ENCODE measurements around the gene VPS37C. TPM values are rescaled to one million over a fixed set of nuclear protein-coding genes. Genes with fewer than 3 reads are reported as not detected.

Gene VPS37C
- total and polyA plus RNA-seq, 7 donors = 8.6 to 25.4 (median 18.6) TPM

DNA sequence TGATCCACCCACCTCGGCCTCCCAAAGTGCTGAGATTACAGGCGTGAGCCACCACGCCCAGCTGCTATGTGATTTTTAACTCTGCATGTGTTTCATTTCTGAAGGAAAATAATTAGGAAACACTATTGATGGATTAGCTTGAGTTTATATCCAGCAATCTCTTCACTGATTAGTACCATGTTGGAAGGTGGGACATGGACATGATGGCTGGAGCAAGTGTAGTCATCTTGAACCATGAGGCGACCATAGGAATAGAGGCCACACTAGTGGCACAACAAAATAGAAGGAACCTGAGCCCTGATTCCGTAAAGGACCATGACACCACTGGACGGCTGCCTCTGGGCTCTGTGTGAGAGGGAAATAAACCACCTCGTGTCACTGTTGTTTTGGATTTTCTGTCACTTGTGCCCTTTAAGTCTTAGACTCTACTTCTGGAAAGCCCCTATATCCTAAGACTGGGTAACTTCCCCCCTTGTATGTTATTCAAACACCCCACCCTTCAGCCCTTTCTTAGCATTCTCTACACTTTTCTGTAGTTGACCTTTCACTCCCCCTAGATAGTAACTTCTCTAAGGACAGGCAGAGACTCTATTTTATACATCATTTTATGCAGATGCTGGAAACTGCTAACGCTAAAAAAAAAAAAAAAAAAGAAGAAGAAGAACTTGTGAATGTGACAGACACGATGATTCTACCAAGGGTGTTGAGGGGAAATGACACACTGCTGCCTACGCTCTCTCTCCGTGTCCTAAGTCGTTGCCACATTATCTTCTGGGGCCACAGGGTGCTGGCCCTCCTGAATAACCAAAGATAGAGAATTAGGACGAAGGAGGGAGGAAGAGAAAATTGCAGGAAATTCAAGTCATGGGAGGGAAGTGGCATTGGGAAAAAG, 2.7 kb upstream of the VPS37C start:
- Histone ChIP-seq H3K36me3 (no peaks in the 10 kb centered on the region), H3K27ac (peak overlapping the region in 2 of 4 donors; percentile 12 to 18), H3K4me1 (peaks cover 0 to 29% (median 26%) of the 10 kb centered on the region in 4 donors), H3K9me3 (no peaks in the 10 kb centered on the region), H3K27me3 (no peaks in the 10 kb centered on the region), H3K4me3 (no peak overlapping the region)
- intact Hi-C loops (cut with DNase I) = loop anchor here (5.0 kb wide), 1 partner anchor 322 kb away; the partner anchor contains the start of gene CCDC86
- no peak for TF ChIP-seq POLR2AphosphoS5 (IDR thresholded peaks at IDR 0.05)
- TF ChIP-seq, protein P1, sequence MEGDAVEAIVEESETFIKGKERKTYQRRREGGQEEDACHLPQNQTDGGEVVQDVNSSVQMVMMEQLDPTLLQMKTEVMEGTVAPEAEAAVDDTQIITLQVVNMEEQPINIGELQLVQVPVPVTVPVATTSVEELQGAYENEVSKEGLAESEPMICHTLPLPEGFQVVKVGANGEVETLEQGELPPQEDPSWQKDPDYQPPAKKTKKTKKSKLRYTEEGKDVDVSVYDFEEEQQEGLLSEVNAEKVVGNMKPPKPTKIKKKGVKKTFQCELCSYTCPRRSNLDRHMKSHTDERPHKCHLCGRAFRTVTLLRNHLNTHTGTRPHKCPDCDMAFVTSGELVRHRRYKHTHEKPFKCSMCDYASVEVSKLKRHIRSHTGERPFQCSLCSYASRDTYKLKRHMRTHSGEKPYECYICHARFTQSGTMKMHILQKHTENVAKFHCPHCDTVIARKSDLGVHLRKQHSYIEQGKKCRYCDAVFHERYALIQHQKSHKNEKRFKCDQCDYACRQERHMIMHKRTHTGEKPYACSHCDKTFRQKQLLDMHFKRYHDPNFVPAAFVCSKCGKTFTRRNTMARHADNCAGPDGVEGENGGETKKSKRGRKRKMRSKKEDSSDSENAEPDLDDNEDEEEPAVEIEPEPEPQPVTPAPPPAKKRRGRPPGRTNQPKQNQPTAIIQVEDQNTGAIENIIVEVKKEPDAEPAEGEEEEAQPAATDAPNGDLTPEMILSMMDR (IDR thresholded peaks at IDR 0.05) = no peak
- TF ChIP-seq EP300 (IDR thresholded peaks at IDR 0.05) = no peak
- peak; percentile 62 for DNase-seq
- WGBS, 2 donors = 73 to 79% methylated on average over 13 of the region's 13 CpGs

DNA sequence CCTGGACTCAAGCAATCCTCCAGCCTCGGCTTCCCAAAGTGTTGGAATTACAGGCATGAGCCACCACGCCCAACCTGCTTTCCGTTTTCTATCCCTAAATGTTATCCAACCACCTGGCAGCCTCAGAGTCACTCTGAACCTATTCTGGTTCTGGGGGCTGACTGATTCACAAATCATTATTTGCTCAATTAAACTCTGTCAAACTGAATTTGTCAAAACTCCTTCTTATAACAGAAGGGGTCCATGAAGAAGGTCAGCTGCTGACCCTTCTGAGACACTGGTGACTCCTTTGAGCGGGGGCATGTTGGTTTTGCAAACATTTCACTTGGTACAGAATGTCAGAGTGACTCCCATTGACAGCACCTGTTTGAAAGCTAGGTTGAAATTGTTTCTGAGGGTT, 1.8 kb upstream of the VPS37C start:
- Histone ChIP-seq H3K36me3 (no peaks in the 10 kb centered on the region), H3K4me1 (peaks cover 0 to 38% (median 33%) of the 10 kb centered on the region in 4 donors), H3K9me3 (no peaks in the 10 kb centered on the region), H3K4me3 (no peak overlapping the region), H3K27ac (no peak overlapping the region), H3K27me3 (no peaks in the 10 kb centered on the region)
- intact Hi-C loops (cut with DNase I) = loop anchor here (5.0 kb wide), 1 partner anchor 321 kb away; the partner anchor contains the start of gene CCDC86
- WGBS, 2 donors = 87 to 94% methylated on average over 4 of the region's 4 CpGs
- DNase-seq = peak; percentile 22
- TF ChIP-seq POLR2A (IDR thresholded peaks at IDR 0.05) = no peak
- no peak for TF ChIP-seq EP300 (IDR thresholded peaks at IDR 0.05)
- TF ChIP-seq POLR2AphosphoS5 (IDR thresholded peaks at IDR 0.05) = no peak

DNA sequence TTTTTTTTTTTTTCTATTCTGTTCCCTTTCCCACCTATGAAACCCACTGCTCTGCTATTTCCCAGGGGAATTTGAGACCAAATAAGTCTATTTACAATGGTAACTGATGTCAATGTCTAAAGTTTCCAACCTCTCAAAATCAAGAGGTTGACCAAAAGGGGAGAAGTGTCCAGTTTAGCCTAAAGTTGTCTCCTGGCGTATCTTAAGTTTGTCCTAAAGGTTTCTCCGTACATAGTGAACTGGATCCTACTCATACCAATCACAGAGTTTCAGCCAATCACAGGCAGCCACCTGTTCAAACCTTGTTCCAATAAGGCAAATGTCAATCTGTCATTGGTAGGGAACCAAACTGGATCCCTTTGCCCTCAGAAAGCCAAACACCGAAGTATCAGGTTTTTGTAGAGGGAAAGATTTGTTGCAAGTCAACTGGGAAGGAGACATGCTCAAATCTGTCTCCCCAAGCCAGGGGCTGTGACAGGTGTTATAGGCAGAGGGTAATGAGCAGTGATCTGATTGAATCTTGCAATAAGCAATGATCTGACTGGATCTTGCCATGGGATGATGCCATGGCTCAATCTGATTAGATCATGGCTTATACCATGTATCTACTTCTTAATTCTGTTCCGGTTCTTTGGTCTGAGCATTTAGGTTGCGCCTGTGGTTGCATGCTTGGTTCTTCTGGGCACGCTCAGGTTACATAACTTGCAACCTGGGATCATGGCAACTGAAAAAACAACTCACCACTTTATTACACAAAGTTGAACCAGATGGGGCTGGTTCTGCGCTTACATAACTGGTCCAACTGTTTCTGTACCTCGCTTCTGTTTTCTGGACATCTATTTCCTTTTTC, 1.1 kb upstream of the VPS37C start:
- no peaks in the 10 kb centered on the region for H3K9me3 ChIP-seq
- 78 to 81% methylated on average over 8 of the region's 8 CpGs for WGBS, 2 donors
- H3K4me3 ChIP-seq = peak overlapping the region; percentile 55 to 95 (median 74)
- TF ChIP-seq POLR2AphosphoS5 (IDR thresholded peaks at IDR 0.05) (no peak), EP300 (IDR thresholded peaks at IDR 0.05) (no peak), POLR2A (IDR thresholded peaks at IDR 0.05) (no peak)
- TF ChIP-seq, protein P1 (IDR thresholded peaks at IDR 0.05) = no peak
- intact Hi-C loops (cut with DNase I) = loop anchor here (5.0 kb wide), 1 partner anchor 320 kb away; the partner anchor contains the start of gene CCDC86
- H3K27ac ChIP-seq = peak overlapping the region; percentile 91 to 99 (median 98)
- H3K4me1 ChIP-seq = peaks cover 0 to 43% (median 35%) of the 10 kb centered on the region in 4 donors
- no peaks in the 10 kb centered on the region for H3K36me3 ChIP-seq
- peak; percentile 37 for DNase-seq
- no peaks in the 10 kb centered on the region for H3K27me3 ChIP-seq

DNA sequence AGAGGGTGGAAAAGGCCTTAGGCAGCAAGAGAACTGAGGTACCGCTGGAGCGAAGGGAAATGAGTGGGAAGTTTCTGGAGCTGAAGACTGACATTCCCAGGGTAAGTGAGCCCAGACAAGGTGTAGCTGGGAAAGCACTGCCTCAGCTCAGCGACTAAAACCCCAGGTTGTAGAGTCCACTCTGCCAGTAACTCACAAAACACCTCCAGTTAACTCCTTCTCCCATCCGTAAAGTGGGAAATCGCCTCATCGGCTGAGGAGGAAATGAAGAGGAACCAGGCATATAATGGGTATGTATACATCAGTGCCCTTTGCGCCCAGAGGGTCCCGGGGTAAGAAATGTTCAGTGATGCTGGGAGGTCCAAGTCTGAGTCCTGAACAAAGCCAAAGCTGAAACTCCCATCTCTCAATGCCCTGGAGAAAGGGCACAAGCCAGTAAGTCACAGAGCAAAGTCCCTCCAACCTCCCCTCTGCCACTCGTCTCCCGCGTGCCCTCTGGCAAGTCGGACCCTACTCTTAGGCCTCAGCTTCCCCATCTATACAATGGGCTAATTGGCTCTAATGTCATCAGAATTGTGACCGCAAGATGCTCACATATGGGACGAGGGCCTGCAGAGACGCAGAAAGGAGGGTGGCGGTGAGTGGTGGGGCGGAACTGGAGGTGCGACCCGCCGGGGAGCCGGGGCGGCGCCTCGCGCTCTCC, 588 bp downstream of the VPS37C start:
- intact Hi-C loops (cut with DNase I) = loop anchor here (2.0 to 5.0 kb wide), 2 partner anchors 248 to 318 kb away; partner anchors contain the start of gene CCDC86
- H3K27ac ChIP-seq = peak overlapping the region; percentile 91 to 99 (median 98)
- H3K27me3 ChIP-seq = no peaks in the 10 kb centered on the region
- DNase-seq = no peak
- no peaks in the 10 kb centered on the region for H3K36me3 ChIP-seq
- H3K4me1 ChIP-seq = peaks cover 0 to 43% (median 35%) of the 10 kb centered on the region in 4 donors
- 5 to 15% methylated on average over 25 of the region's 25 CpGs for WGBS, 2 donors
- TF ChIP-seq, protein P1 (IDR thresholded peaks at IDR 0.05) = no peak
- TF ChIP-seq POLR2AphosphoS5 (IDR thresholded peaks at IDR 0.05) = peak in 3 of 4 donors; percentile 58 to 72 (median 70)
- H3K4me3 ChIP-seq = peak overlapping the region; percentile 55 to 95 (median 74)
- no peaks in the 10 kb centered on the region for H3K9me3 ChIP-seq
